Parathyroid adenoma (tissue), 2 donors: ENCODE results near the gene SH2D3A.
"Not testable (repeated sequence)": the region's sequence is repeated elsewhere in the genome, so short reads cannot be mapped to it uniquely, and the experiment has no call there.

Experiments
- H2AFZ ChIP-seq: fragments of 300-600 bp; sonication (generic); one replicate; pipeline ENCODE4 v1.7.0; 2017; ENCODE audit warnings: antibody characterized with exemption, mild to moderate bottlenecking
- H3K27ac ChIP-seq: fragments of 300-600 bp; sonication (generic); one replicate; pipeline ENCODE4 v1.7.0; 2017
- H3K27me3 ChIP-seq: fragments of 300-600 bp; sonication (generic); one replicate; pipeline ENCODE4 v1.7.0; 2017; ENCODE audit warnings: low read length; ENCODE audit not compliant: control insufficient read depth, insufficient read depth
- H3K36me3 ChIP-seq: fragments of 300-600 bp; sonication (generic); one replicate; pipeline ENCODE4 v1.7.0; 2017; ENCODE audit warnings: low read length; ENCODE audit not compliant: control insufficient read depth, insufficient read depth
- H3K4me1 ChIP-seq: fragments of 300-600 bp; sonication (generic); one replicate; pipeline ENCODE4 v1.7.0; 2017; ENCODE audit warnings: control low read depth
- H3K4me2 ChIP-seq: fragments of 300-600 bp; sonication (generic); one replicate; pipeline ENCODE4 v1.7.0; 2017; ENCODE audit warnings: low read length
- H3K4me3 ChIP-seq: fragments of 300-600 bp; sonication (generic); one replicate; pipeline ENCODE4 v1.7.0; 2017; ENCODE audit warnings: low read depth, low read length
- H3K79me2 ChIP-seq: fragments of 300-600 bp; sonication (generic); one replicate; pipeline ENCODE4 v1.7.0; 2017; ENCODE audit warnings: control low read depth
- H3K9ac ChIP-seq: fragments of 300-600 bp; sonication (generic); one replicate; pipeline ENCODE4 v1.7.0; 2017; ENCODE audit warnings: mild to moderate bottlenecking
- H3K9me3 ChIP-seq: fragments of 300-600 bp; sonication (generic); one replicate; pipeline ENCODE4 v1.7.0; 2017; ENCODE audit warnings: low read length; ENCODE audit not compliant: control insufficient read depth
- CTCF ChIP-seq: fragments of 300-600 bp; sonication (generic); IDR thresholded peaks from one replicate; pipeline ENCODE4 v1.7.0; 2017; ENCODE audit warnings: antibody characterized with exemption, mild to moderate bottlenecking
- donor health status: primary hyperparathyroidism.

The SH2D3A gene

GRCh38 chr19:6711078-6711361 lies 56.2 kb downstream of the SH2D3A start:
- Histone ChIP-seq H3K36me3 (no peaks in the 10 kb centered on the region), H3K79me2 (no peaks in the 10 kb centered on the region), H2AFZ (no peak overlapping the region), H3K9me3 (no peaks in the 10 kb centered on the region), H3K27me3 (no peaks in the 10 kb centered on the region), H3K4me2 (no peak overlapping the region), H3K4me1 (no peaks in the 10 kb centered on the region), H3K9ac (no peak overlapping the region), H3K4me3 (no peak overlapping the region), H3K27ac (no peak overlapping the region)
- TF ChIP-seq CTCF: no peak

GRCh38 chr19:6710273-6711077 lies 56.8 kb downstream of the SH2D3A start:
- Histone ChIP-seq H3K27me3 (no peaks in the 10 kb centered on the region), H3K27ac (no peak overlapping the region), H3K9me3 (no peaks in the 10 kb centered on the region)

GRCh38 chr19:6709549-6709948 lies 57.7 kb downstream of the SH2D3A start:
- no peaks in the 10 kb centered on the region for H3K79me2 ChIP-seq
- H2AFZ ChIP-seq: no peak overlapping the region
- no peak overlapping the region for H3K4me2 ChIP-seq
- no peak overlapping the region for H3K4me3 ChIP-seq
- H3K36me3 ChIP-seq: no peaks in the 10 kb centered on the region
- H3K9me3 ChIP-seq: no peaks in the 10 kb centered on the region
- no peak overlapping the region for H3K27ac ChIP-seq
- H3K27me3 ChIP-seq: no peaks in the 10 kb centered on the region
- no peak overlapping the region for H3K9ac ChIP-seq
- no peaks in the 10 kb centered on the region for H3K4me1 ChIP-seq
- no peak for TF ChIP-seq CTCF

More at GRCh38 chr19:6710273-6711077, 56.8 kb downstream of the SH2D3A start:
- no peak overlapping the region for H3K9ac ChIP-seq
- no peak for TF ChIP-seq CTCF
- H3K79me2 ChIP-seq: no peaks in the 10 kb centered on the region
- H2AFZ ChIP-seq: peak overlapping the region; percentile 1
- H3K36me3 ChIP-seq: no peaks in the 10 kb centered on the region
- peak overlapping the region; percentile 35 for H3K4me2 ChIP-seq
- no peak overlapping the region for H3K4me3 ChIP-seq
- H3K4me1 ChIP-seq: no peaks in the 10 kb centered on the region

DNA sequence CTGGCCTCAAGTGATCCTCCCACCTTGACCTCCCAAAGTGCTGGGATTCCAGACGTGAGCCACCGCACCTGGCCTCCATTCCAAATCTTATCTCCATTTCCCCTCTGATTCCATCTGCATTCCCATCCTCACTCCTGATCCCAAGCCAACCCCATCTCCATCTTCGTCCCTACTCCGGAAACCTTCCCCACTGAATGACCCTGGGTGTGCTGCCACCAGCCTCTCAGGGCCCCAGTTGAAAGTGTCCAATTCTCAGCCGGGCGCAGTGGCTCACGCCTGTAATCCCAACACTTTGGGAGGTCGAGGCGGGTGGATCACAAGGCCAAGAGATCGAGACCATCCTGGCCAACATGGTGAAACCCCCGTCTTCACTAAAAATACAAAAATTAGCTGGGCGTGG lies 58.3 kb downstream of the SH2D3A start:
- H3K27me3 ChIP-seq: not testable (repeated sequence)

GRCh38 chr19:6708346-6708745 lies 58.9 kb downstream of the SH2D3A start:
- H3K4me2 ChIP-seq: no peak overlapping the region
- no peak for TF ChIP-seq CTCF
- H2AFZ ChIP-seq: no peak overlapping the region
- no peaks in the 10 kb centered on the region for H3K36me3 ChIP-seq
- H3K4me3 ChIP-seq: no peak overlapping the region
- H3K4me1 ChIP-seq: no peaks in the 10 kb centered on the region
- H3K79me2 ChIP-seq: no peaks in the 10 kb centered on the region
- no peak overlapping the region for H3K9ac ChIP-seq
- no peaks in the 10 kb centered on the region for H3K9me3 ChIP-seq
- no peaks in the 10 kb centered on the region for H3K27me3 ChIP-seq
- no peak overlapping the region for H3K27ac ChIP-seq

More for the DNA sequence above, 58.3 kb downstream of the SH2D3A start:
- not testable (repeated sequence) for H3K79me2 ChIP-seq, H3K36me3 ChIP-seq, H3K4me3 ChIP-seq, H2AFZ ChIP-seq, H3K27ac ChIP-seq, H3K4me2 ChIP-seq, H3K4me1 ChIP-seq, H3K9ac ChIP-seq, H3K9me3 ChIP-seq
